NCI-H1436 (cell line): Measurements from ENCODE around the gene PCP4.

Source experiments
- DNase-seq: peaks from one replicate; lab custom pipeline; 2025; lab: John Stamatoyannopoulos, UW

The PCP4 gene

GRCh38 chr21:39867198-39867650 is at the start of gene PCP4:
Gene PCP4, plus strand, starts transcription at chr21:39867438. Its CDS starts 64 bp downstream, at chr21:39867502.
- DNase-seq, result peak; percentile 78

- no peak for DNase-seq
These were observed 48.7 kb upstream of the PCP4 start for GRCh38 chr21:39818557-39818956.

DNA sequence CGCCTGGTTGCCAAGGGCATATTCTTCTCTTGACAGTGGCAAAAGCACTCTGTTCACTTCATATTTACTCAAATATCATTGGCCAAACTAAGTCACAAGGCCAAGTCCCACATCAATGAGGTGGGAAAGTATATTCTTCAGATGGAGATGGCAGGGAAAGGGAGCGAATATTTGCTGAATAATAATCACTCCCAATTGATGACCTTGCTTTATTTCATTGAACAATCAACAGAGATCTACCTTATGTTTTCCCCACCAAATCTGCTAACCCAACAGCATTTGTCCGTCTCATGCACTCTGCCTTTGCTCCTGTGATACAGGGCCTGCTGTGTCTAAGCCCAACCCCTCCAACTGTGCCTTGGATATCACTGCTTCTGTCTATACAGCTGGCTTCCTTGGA is 45.2 kb upstream of the PCP4 start:
- no peak for DNase-seq

DNA sequence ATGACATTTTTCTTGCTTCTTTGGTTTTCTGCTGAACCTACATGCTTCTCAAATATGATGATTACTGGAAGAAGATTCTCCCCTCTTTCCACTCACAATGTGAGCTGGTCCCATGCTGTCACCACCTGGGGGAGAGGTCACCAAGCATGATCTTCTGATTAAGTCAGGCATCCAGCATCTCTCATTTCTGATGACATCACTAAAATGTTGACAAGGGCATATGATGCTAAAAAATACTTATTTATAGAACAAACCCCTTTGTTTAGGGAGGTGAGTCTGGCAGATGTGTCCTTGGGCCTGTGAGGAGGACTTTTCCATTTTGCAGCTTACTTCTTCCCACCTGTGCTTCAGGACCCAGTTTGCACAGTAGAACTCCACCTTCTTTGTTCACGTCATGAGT is 42.0 kb upstream of the PCP4 start:
- no peak for DNase-seq

DNA sequence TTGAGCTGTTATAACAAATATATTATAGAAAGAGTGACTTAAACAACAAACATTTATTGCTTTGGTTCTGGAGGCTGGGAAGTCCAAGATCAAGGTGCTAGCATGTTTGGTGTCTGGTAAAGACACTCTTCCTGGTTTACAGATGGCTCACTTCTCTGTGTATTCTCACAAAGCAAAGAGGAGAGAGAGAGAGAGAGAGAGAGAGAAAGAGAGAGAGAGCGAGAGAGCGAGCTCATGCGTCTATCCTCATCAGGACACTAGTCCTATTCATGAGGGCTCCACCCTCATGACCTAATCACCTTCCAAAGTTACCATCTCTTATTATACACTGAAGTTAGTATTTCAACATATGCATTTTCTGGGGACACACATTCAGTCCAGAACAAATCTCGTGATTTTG is 32.7 kb upstream of the PCP4 start:
- DNase-seq, result no peak

DNA sequence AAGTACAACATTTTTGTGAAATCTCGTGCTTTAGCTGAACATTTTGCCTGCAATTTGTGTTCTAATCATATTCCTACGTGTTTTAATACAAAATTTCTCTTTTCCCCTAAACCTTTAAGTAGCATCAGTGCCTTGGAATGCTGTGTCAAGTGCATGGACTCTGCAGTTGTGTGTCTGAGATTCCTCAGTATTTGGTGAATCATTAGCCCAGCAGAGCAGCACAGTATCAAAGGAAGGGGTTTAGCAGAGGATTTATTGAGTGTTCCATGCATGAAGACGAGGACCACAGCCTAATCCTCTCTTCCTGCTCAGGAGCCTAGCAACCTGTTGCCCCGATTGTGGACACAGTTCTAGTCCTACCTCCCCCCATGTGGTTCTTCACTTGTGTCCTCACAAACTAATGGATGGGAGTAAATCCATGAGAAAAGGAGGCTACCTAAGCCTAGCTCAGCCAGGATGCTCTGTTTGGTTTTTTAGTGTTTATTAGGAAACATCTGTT is 29.3 kb upstream of the PCP4 start:
- no peak for DNase-seq

DNA sequence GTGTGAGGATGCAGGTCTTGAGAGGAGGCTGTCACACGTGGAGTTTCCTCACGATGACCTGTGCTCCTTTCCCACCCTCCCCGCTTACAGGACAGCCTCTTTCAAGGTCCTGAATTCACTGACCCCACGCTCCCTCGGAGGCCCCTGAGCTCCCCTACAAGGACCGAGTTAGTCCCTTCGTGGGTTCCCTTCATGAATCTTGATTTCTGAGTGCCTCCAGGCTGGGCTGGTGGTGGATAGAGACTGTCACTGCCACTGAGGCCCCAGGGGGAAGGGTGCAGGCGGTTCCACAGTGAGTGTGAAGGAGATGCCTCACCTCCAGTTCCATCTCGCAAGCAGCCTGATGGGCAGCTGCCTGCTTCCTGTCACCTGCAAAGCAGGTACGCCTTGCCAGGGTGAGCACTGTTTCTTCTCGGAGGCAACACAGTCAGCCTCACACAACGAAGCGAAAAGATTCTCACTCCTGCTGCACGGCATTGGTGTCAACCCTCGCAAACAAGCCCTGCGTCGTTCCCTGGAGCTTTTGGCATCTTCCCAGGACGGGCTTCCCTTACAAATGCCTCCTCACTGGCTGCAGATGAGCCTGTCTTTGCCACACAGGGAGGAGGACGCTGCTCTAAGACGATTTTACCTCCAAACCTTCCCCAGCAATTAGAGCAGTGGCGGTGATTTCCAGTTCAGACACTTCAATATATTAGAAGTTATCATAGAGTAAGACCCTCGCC is 26.7 kb upstream of the PCP4 start:
- no peak for DNase-seq

- no peak for DNase-seq
These were observed 24.3 kb upstream of the PCP4 start for GRCh38 chr21:39842741-39843459.

GRCh38 chr21:39843483-39843882 is 23.8 kb upstream of the PCP4 start:
- DNase-seq, result no peak

DNA sequence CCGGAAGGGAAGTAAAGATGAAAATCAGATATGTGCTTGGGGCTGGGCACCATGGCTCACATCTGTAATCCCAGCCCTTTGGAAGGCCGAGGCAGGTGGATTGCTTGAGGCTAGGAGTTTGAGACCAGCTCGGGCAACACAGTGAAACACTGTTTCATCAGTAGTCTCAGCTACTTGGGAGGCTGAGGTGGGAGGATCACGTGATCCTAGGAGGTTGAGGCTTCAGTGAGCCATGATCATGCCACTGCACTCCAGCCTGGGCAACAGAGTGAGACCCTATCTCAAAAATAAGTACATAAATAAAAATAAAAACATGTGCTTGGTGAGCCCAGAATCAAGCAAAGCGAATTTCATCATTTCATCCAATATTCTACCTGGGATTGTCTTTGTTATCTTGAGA is 23.3 kb upstream of the PCP4 start:
- DNase-seq, result no peak

- DNase-seq, result no peak
These were observed 21.6 kb upstream of the PCP4 start for GRCh38 chr21:39845571-39846130.

GRCh38 chr21:39847877-39848276 is 19.4 kb upstream of the PCP4 start:
- DNase-seq, result no peak

GRCh38 chr21:39849014-39849655 is 18.1 kb upstream of the PCP4 start:
- no peak for DNase-seq

- no peak for DNase-seq
These were observed 16.9 kb upstream of the PCP4 start for GRCh38 chr21:39850333-39850732.

- DNase-seq, result no peak
These were observed 16.1 kb upstream of the PCP4 start for GRCh38 chr21:39851002-39851618.

DNA sequence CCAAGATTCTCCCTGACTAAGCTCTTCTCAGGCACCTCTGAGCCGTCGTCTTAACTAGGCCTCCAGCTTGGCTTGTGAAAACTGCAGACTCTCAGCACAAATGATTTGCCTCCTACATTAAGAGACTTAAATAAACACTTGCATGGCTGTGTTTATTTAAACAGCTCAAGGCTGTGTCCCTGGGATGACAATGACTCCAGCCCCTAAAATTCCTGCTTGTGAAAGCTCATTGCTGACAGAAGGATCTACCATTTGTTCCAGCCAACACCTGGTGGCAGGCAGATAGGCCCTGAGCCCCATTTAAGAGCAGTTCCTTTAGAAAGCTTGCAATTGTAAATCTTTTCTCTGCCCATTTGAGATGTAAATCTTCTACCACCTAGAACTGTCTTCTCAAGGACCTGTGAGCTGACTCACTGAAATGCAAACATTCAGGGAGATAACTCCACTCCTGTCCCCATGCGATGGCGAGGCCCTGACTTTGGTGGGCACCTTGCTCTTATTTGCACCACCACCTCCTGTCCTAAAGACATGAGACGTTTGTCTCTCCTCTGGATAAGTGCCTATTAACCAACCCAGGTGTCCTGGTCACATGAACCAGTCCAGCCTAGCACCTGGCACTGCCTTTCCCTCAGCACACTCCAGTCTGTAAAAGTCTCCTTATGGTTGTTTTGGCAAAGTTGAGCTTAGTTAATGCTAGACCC is 15.1 kb upstream of the PCP4 start:
- DNase-seq, result no peak

DNA sequence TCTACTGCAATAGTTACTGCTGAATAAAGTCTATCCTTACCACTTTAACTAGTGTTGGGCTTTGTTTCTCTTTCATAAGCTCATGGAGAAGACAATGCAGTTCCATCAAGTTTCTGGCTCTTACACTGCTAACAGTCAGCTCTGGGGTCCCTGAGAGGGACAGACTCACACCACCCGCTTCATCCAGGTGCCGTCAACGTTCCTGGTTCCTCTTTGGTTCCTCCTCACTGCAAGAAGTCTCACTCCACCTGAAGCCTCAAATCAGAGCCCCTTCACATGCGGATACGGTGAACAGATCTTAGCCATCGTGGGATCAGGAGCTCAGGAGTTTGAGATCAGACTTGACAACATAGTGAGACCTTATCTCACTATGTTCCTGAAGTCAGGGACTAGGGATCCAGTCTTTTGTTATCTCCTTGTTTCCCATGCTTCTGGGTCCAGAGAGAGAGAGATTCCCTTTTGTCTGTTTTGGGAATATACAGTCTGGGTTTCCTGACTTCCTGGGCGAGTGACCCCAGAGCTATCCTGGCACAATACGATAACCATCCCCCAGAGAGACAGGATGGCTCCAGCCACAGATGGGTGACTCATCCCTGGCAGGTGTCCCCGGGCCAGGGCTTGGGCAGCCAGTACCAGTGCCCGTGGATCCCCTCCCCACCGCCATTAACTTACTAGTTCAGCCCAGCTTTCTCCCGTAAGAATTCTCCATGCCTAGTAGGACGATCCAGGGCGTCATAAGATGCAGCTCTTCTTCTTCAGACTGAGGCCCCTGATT is 14.3 kb upstream of the PCP4 start:
- no peak for DNase-seq

- no peak for DNase-seq
These were observed 12.7 kb upstream of the PCP4 start for GRCh38 chr21:39854572-39854971.

DNA sequence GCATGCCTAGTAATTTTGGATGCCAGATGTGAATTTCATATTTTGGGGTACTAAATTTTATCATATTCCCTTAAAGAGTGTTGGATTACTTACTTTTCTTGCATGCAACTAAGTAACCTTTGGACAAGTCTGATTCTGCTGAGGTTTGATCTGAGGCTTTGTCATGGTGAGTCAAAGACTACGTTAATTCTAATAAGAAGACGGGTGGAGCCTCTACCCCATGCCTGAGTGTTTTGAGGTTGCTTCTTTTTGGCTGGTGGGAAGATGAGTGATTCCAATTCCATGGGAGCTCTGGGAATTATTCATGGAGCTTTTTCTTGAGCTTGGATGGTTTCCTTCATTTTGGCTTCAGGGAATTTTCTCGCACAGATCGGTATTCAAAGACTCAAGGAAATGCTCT is 11.6 kb upstream of the PCP4 start:
- DNase-seq, result no peak

GRCh38 chr21:39860600-39860999 is 6.6 kb upstream of the PCP4 start:
- no peak for DNase-seq

- peak; percentile 59 for DNase-seq
These were observed 4.1 kb upstream of the PCP4 start for GRCh38 chr21:39863111-39863510.
